ENCODE data around the gene CFAP410.
"Not testable (repeated sequence)": the region's sequence is repeated elsewhere in the genome, so short reads cannot be mapped to it uniquely, and the experiment has no call there.

Gene CFAP410

DNA sequence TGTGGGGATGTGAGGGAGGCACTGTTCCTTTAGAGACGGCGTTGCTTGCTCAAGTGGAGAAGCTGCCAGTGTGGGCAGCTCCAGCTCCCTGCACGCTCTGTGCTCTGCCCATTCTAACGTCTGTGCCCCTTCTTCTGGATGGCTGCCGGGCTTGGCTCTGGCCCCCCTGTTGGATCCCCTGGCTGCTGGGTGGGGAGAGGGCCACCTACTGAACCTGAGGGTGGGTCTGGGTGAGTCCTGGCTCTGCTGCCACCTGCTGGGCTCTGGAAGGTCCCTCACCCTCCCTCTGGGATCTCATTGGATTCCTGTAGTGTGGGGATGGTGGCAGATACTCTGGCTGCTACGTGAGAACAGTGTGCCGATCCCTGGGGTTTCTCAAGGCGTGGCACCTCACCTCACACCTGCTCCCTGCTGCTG is 34.3 kb downstream of the CFAP410 start:
- no peaks in the 10 kb centered on the region for H3K36me3 ChIP-seq (ENCODE audit: control insufficient read depth, insufficient read depth, low read length)

DNA sequence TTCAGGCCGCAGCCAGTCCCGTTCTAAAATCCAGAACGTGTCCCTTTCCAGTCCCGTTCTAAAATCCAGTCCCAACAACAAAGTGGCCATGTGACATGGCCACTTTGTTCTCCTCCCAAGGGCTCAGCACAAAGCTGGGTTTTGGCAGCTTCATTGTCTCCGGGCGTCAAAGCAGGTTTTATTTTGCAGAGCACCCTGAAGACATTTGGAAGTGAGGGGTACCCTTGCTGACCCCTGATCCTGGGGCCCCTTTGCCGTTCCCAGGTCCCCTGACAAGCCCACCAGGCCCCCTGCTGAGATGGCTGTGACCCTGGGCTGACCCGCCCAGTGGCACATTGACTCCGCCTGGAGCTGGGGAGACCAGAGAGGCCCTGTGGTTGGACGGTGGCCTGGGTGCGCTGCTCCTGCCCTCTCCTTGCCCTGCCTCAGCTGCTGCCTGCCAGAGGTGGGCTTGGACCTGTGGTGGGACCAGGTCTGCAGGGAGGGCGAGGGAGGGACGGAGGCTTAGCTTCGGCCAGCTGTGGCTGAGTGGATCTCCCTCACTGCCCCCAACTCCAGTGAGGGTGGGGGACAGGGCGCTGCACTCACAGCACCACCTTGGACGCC is 35.1 kb downstream of the CFAP410 start:
- no peak overlapping the region for H3K9ac ChIP-seq
- peaks cover 2% of the 10 kb centered on the region for H3K4me1 ChIP-seq
- no peak overlapping the region for H3K4me3 ChIP-seq (ENCODE audit: low read depth, low read length)
- no peak overlapping the region for H3K4me2 ChIP-seq (ENCODE audit: low read length)
- no peaks in the 10 kb centered on the region for H3K36me3 ChIP-seq (ENCODE audit: control insufficient read depth, insufficient read depth, low read length)
- no peaks in the 10 kb centered on the region for H3K9me3 ChIP-seq (ENCODE audit: control insufficient read depth, low read length)
- H3K27me3 ChIP-seq (ENCODE audit: control insufficient read depth, insufficient read depth, low read length) = no peaks in the 10 kb centered on the region
- no peak overlapping the region for H3K27ac ChIP-seq
- no peaks in the 10 kb centered on the region for H3K79me2 ChIP-seq
- no peak overlapping the region for H2AFZ ChIP-seq
- TF ChIP-seq, protein P1, sequence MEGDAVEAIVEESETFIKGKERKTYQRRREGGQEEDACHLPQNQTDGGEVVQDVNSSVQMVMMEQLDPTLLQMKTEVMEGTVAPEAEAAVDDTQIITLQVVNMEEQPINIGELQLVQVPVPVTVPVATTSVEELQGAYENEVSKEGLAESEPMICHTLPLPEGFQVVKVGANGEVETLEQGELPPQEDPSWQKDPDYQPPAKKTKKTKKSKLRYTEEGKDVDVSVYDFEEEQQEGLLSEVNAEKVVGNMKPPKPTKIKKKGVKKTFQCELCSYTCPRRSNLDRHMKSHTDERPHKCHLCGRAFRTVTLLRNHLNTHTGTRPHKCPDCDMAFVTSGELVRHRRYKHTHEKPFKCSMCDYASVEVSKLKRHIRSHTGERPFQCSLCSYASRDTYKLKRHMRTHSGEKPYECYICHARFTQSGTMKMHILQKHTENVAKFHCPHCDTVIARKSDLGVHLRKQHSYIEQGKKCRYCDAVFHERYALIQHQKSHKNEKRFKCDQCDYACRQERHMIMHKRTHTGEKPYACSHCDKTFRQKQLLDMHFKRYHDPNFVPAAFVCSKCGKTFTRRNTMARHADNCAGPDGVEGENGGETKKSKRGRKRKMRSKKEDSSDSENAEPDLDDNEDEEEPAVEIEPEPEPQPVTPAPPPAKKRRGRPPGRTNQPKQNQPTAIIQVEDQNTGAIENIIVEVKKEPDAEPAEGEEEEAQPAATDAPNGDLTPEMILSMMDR (IDR thresholded peaks at IDR 0.05) = no peak

More for the DNA sequence above, 34.3 kb downstream of the CFAP410 start:
- Histone ChIP-seq H3K27me3 (ENCODE audit: control insufficient read depth, insufficient read depth, low read length) (no peaks in the 10 kb centered on the region), H3K4me2 (ENCODE audit: low read length) (no peak overlapping the region), H3K9ac (no peak overlapping the region), H2AFZ (no peak overlapping the region), H3K4me1 (no peaks in the 10 kb centered on the region), H3K9me3 (ENCODE audit: control insufficient read depth, low read length) (no peaks in the 10 kb centered on the region), H3K79me2 (no peaks in the 10 kb centered on the region), H3K4me3 (ENCODE audit: low read depth, low read length) (no peak overlapping the region), H3K27ac (no peak overlapping the region)
- TF ChIP-seq, protein P1 (IDR thresholded peaks at IDR 0.05) = peak; percentile 35

DNA sequence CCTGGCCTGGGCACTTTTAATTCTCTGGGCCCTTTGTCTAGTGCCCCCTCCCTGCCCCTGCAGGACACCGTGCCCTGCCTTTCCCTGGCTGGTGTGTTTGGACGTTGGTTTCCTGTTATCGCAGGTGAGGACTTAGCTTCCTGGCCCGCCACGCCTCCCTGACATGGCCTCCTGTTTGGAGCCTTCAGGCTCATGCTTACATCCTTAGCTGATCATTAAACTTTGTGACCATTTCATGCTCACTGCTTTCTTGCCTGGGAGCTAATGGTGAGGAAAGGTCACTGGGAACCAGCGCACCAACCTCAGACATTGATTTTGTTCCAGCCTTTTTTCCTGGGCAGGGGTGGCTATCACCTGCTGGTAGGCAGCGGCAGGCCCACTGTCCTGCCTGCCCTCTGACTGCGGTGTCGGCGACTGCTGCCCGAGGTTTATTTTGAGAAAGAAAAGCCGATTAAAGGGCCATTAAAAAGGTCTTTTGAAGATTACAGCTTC is 35.7 kb downstream of the CFAP410 start:
- no peaks in the 10 kb centered on the region for H3K79me2 ChIP-seq
- no peak overlapping the region for H3K4me2 ChIP-seq (ENCODE audit: low read length)
- TF ChIP-seq, protein P1 (IDR thresholded peaks at IDR 0.05) = no peak
- no peak overlapping the region for H3K4me3 ChIP-seq (ENCODE audit: low read depth, low read length)
- H3K36me3 ChIP-seq (ENCODE audit: control insufficient read depth, insufficient read depth, low read length) = no peaks in the 10 kb centered on the region
- H3K9me3 ChIP-seq (ENCODE audit: control insufficient read depth, low read length) = no peaks in the 10 kb centered on the region
- no peak overlapping the region for H3K27ac ChIP-seq
- no peaks in the 10 kb centered on the region for H3K27me3 ChIP-seq (ENCODE audit: control insufficient read depth, insufficient read depth, low read length)
- H2AFZ ChIP-seq = no peak overlapping the region
- H3K9ac ChIP-seq = no peak overlapping the region
- peaks cover 3% of the 10 kb centered on the region for H3K4me1 ChIP-seq

DNA sequence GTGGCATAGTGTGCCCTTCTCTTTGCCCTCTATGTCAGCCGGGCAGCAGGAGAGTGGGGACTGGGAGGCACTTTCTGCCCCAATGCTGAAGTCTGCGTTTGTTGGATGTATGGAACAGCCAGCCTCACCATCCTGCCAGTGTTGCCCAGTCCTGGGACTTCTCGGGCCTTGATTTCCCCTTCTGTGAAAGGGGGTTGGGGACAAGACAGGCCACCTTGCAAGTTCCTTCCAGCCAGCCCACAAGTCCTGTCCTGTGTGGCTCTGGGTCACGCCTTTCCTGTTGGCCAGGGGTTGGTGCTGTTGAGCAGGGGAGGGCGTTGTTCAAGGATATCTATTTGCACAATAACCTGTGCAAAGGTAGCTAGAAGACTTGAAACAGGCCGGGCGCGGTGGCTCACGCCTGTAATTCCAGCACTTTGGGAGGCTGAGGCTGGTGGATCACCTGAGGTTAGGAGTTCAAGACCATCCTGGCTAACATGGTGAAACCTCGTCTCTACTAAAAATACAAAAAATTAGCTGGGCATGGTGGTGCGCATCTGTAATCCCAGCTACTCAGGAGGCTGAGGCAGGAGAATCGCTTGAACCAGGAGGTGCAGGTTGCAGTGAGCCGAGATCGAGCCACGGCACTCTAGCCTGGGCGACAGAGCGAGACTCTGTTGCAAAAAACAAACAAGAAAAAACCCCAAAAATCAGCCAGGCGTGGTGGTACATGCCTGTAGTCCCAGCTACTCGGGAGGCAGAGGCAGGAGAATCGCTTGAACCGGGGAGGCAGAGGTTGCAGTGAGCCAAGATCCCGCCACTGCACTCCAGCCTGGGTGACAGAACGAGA is 36.4 kb downstream of the CFAP410 start:
- H3K79me2 ChIP-seq; H3K4me1 ChIP-seq; H3K9me3 ChIP-seq (ENCODE audit: control insufficient read depth, low read length); H3K4me2 ChIP-seq (ENCODE audit: low read length); H3K27ac ChIP-seq; H3K36me3 ChIP-seq (ENCODE audit: control insufficient read depth, insufficient read depth, low read length); H2AFZ ChIP-seq; H3K9ac ChIP-seq; H3K27me3 ChIP-seq (ENCODE audit: control insufficient read depth, insufficient read depth, low read length); H3K4me3 ChIP-seq (ENCODE audit: low read depth, low read length): not testable (repeated sequence)

DNA sequence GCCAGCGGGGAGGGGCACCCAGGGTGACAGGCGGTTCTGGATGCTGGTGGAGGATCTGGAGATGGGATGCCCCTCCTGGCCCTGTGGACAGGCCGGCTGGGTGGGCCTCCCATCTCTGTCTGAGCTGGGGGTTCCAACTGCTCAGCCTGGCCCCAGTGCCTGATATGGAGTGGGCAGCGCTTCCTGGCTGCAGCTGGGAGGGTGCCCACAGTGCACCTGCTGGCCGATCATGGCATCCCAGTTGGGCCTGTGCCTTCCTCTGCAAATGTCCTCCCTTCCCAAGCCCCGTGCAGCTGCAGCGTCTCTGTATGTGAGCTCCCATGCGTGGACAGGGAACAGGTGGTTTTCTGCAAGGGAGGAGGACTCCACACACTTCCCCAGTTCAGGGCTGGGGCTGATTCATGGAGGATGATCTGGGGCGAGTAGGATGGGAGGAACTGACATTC is 37.2 kb downstream of the CFAP410 start:
- Histone ChIP-seq H2AFZ (no peak overlapping the region), H3K79me2 (no peaks in the 10 kb centered on the region), H3K27ac (no peak overlapping the region), H3K9me3 (ENCODE audit: control insufficient read depth, low read length) (no peaks in the 10 kb centered on the region), H3K4me3 (ENCODE audit: low read depth, low read length) (no peak overlapping the region), H3K27me3 (ENCODE audit: control insufficient read depth, insufficient read depth, low read length) (no peaks in the 10 kb centered on the region), H3K36me3 (ENCODE audit: control insufficient read depth, insufficient read depth, low read length) (no peaks in the 10 kb centered on the region), H3K9ac (no peak overlapping the region), H3K4me2 (ENCODE audit: low read length) (no peak overlapping the region), H3K4me1 (peaks cover 3% of the 10 kb centered on the region)
- TF ChIP-seq, protein P1 (IDR thresholded peaks at IDR 0.05) = no peak
